DND-41 (cell line): Measurements from ENCODE around the gene BCAP31.

Experiments used
- ATAC-seq: fragments of 200-7000 bp; cut with Tn5 transposase; 3 replicates; pipeline ENCODE4 v1.9.1; 2021; ENCODE audit warnings: low read depth; ENCODE audit not compliant: insufficient read depth
- DNase-seq: peaks from one replicate; pipeline ENCODE4 v3.0.0-alpha.2; 2020
- H2AFZ ChIP-seq: 2 replicates; pipeline ENCODE4 v1.6.0; 2012; ENCODE audit warnings: low read depth, low read length
- H3K27ac ChIP-seq: 2 replicates; pipeline ENCODE4 v1.5.1; 2012; ENCODE audit warnings: low read length, inconsistent platforms
- H3K27me3 ChIP-seq: fragments of 200-600 bp; sonication (generic); 2 replicates; pipeline ENCODE4 v1.6.0; 2012; ENCODE audit warnings: low read length, mild to moderate bottlenecking, inconsistent platforms; ENCODE audit not compliant: insufficient read depth, poor library complexity
- H3K36me3 ChIP-seq: 2 replicates; pipeline ENCODE4 v1.5.1; 2012; ENCODE audit warnings: low read length, inconsistent platforms; ENCODE audit not compliant: insufficient read depth
- H3K4me1 ChIP-seq: 2 replicates; pipeline ENCODE4 v1.5.1; 2012; ENCODE audit warnings: mild to moderate bottlenecking, low read length; ENCODE audit not compliant: insufficient read depth
- H3K4me2 ChIP-seq: 2 replicates; pipeline ENCODE4 v1.6.0; 2012; ENCODE audit warnings: mild to moderate bottlenecking, moderate library complexity, low read length, inconsistent platforms; ENCODE audit not compliant: insufficient read depth
- H3K4me3 ChIP-seq, 2 experiments: fragments of 200-600 bp in 1 of 2; shearing (Covaris generic) in 1 of 2; 2 replicates each; pipeline ENCODE4 v1.5.1; 2012 to 2016; ENCODE audit warnings: inconsistent platforms in 2 of 2, low read length in 2 of 2, mild to moderate bottlenecking in 2 of 2, low read depth in 1 of 2, moderate library complexity in 1 of 2
- H3K79me2 ChIP-seq: 2 replicates; pipeline ENCODE4 v1.6.0; 2012; ENCODE audit warnings: low read length, inconsistent platforms; ENCODE audit not compliant: insufficient read depth
- H3K9ac ChIP-seq: 2 replicates; pipeline ENCODE4 v1.6.0; 2012; ENCODE audit warnings: low read depth, mild to moderate bottlenecking, inconsistent platforms, low read length, moderate library complexity
- H3K9me3 ChIP-seq: 2 replicates; pipeline ENCODE4 v1.5.1; 2012; ENCODE audit warnings: low read length, moderate library complexity, mild to moderate bottlenecking, inconsistent platforms; ENCODE audit not compliant: insufficient read depth, severe bottlenecking
- H4K20me1 ChIP-seq: 2 replicates; pipeline ENCODE4 v1.6.0; 2012; ENCODE audit warnings: low read length; ENCODE audit not compliant: insufficient read depth
- CTCF ChIP-seq: IDR thresholded peaks from 2 replicates; pipeline ENCODE4 v1.5.1; 2012; ENCODE audit warnings: borderline replicate concordance, low read length, moderate library complexity, mild to moderate bottlenecking; ENCODE audit not compliant: poor library complexity, severe bottlenecking; ENCODE audit errors: extremely low read depth
- EZH2 ChIP-seq: IDR thresholded peaks from 3 replicates; pipeline ENCODE4 v1.6.1; 2012; ENCODE audit warnings: borderline replicate concordance, low read depth, mild to moderate bottlenecking, moderate library complexity, low read length, inconsistent platforms; ENCODE audit not compliant: severe bottlenecking

The BCAP31 gene

GRCh38 chrX:153738056-153738605 is 13.9 kb upstream of the BCAP31 start:
- ATAC-seq: no peak
- no peak overlapping the region for H3K4me3 ChIP-seq
- no peak for TF ChIP-seq EZH2

GRCh38 chrX:153736871-153737441 is 12.8 kb upstream of the BCAP31 start:
- Histone ChIP-seq H3K36me3 (no peaks in the 10 kb centered on the region), H3K27ac (no peak overlapping the region), H3K27me3 (no peaks in the 10 kb centered on the region), H3K9ac (no peak overlapping the region), H3K9me3 (no peaks in the 10 kb centered on the region), H4K20me1 (no peaks in the 10 kb centered on the region), H3K4me3 (no peak overlapping the region), H2AFZ (no peak overlapping the region), H3K4me1 (no peaks in the 10 kb centered on the region), H3K4me2 (no peak overlapping the region), H3K79me2 (no peaks in the 10 kb centered on the region)
- TF ChIP-seq CTCF: no peak
- no peak for TF ChIP-seq EZH2
- DNase-seq (no peak), ATAC-seq (no peak)

More at GRCh38 chrX:153738056-153738605, 13.9 kb upstream of the BCAP31 start:
- H3K9me3 ChIP-seq: no peaks in the 10 kb centered on the region
- H3K36me3 ChIP-seq: no peaks in the 10 kb centered on the region
- H3K27ac ChIP-seq: no peak overlapping the region
- H2AFZ ChIP-seq: no peak overlapping the region
- H3K79me2 ChIP-seq: no peaks in the 10 kb centered on the region
- no peaks in the 10 kb centered on the region for H3K27me3 ChIP-seq
- H4K20me1 ChIP-seq: no peaks in the 10 kb centered on the region
- DNase-seq: no peak
- H3K4me2 ChIP-seq: no peak overlapping the region
- H3K9ac ChIP-seq: no peak overlapping the region
- no peaks in the 10 kb centered on the region for H3K4me1 ChIP-seq

GRCh38 chrX:153736071-153736820 is 12.1 kb upstream of the BCAP31 start:
- Histone ChIP-seq H3K36me3 (no peaks in the 10 kb centered on the region), H3K79me2 (no peaks in the 10 kb centered on the region), H3K27ac (no peak overlapping the region), H3K4me2 (no peak overlapping the region), H3K9ac (no peak overlapping the region), H3K4me3 (no peak overlapping the region), H3K4me1 (no peaks in the 10 kb centered on the region), H3K27me3 (no peaks in the 10 kb centered on the region), H3K9me3 (no peaks in the 10 kb centered on the region), H2AFZ (no peak overlapping the region), H4K20me1 (no peaks in the 10 kb centered on the region)
- ATAC-seq (no peak), DNase-seq (no peak)
- TF ChIP-seq CTCF (no peak), EZH2 (no peak)

- ATAC-seq: no peak
- no peaks in the 10 kb centered on the region for H3K4me1 ChIP-seq
- no peaks in the 10 kb centered on the region for H3K36me3 ChIP-seq
- DNase-seq: no peak
- H3K4me2 ChIP-seq: no peak overlapping the region
- no peak for TF ChIP-seq CTCF
- TF ChIP-seq EZH2: no peak
- H4K20me1 ChIP-seq: no peaks in the 10 kb centered on the region
- no peak overlapping the region for H3K9ac ChIP-seq
- no peak overlapping the region for H2AFZ ChIP-seq
- no peak overlapping the region for H3K4me3 ChIP-seq
- H3K9me3 ChIP-seq: no peaks in the 10 kb centered on the region
- H3K79me2 ChIP-seq: no peaks in the 10 kb centered on the region
- no peak overlapping the region for H3K27ac ChIP-seq
- H3K27me3 ChIP-seq: no peaks in the 10 kb centered on the region
These were observed 11.1 kb upstream of the BCAP31 start for GRCh38 chrX:153735274-153735673.
